HG03060 (cell line): ENCODE results near the gene TTC22.

Experiments used
- ATAC-seq: cut with Tn5 transposase; IDR thresholded peaks from one replicate; pipeline ENCODE4 v1.9.1; 2021; ENCODE audit warnings: low read depth, moderate number of reproducible peaks; ENCODE audit not compliant: unreplicated experiment

TTC22 gene

GRCh38 chr1:54800899-54801759, at the start of gene TTC22:
Gene TTC22, minus strand, starts transcription at chr1:54801323. Its CDS starts 160 bp downstream, at chr1:54801163.
- ATAC-seq: peak; percentile 55

GRCh38 chr1:54850737-54851136, 49.6 kb upstream of the TTC22 start:
- ATAC-seq: no peak

DNA sequence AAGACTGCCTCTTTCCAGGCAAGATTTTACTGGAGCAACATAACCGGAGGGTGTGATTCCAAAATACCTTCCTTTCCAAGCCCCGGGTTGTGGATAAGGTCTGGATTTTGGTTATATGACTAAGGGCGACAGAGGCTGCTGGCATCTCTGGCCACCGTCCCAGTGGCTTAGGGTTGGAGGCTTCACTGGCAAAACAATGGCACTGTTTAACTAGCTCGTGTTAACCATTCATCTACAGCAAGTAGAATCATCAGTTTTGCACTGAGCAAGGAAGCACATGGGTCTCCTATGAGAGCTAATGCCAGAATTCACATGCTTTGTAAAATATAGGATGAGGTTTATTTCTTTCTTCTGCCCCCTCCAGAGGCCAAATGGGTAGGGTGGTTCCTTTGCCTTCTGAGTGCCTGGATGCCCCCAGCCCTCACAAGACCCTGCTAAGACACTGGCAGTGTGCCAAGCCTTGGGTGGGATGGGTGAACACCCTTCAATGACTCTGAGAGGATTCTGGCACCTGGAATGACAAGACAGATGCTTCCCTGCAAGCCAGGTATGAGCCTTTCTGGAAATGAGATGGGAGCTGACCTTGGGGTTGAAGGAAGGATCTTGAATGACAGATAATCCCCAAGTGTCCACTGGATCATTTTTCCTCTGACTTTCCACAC, 49.1 kb upstream of the TTC22 start:
- ATAC-seq: no peak

- ATAC-seq: no peak
These were observed 48.3 kb upstream of the TTC22 start for GRCh38 chr1:54849219-54850068.

GRCh38 chr1:54848134-54848948, 47.2 kb upstream of the TTC22 start:
- no peak for ATAC-seq

DNA sequence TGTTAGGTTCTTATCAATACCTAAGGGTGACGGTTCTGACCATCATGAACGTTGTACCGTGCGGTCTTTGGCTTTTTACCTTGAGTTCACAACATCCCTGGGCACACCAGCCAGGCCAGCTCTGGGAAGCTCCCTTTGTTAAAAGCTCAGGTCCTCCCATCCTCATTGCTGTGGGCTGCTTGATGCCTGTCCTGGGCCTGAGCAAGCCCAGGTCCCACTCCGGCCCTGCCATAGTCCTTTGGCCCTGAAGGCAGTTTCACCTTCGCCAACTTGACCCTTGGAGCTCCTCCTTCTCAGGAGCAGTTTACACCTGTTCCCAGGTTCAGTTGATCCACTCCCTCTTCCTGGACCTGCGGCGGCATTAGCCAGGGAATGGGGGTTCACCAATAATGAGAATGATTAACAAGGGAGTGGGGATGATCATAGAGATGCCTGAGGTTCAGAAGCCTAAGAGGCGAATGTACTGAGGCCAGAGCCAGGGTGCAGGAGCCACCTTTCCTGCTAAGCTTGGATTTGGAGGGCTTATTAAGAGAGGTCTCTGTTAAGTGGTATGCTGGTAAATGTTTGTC, 45.7 kb upstream of the TTC22 start:
- ATAC-seq: no peak

DNA sequence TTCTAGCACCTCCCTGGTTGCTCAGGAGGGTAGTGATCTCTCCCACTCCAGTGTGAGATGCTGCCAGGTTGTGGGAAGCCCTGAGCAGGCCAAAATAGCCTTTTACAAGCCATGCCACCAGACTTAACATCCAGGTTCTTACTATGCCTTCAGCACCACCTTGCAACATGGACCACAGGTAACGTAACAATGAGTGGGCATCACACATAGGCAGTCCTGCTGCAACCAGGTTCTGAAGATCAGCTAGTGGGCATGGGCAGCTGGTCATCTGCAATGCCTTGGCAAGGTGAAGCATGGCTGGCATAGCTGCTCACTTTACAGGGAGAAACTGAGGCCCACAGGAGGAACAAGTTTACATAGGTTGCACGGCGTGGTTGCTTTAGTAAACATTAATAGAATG, 45.2 kb upstream of the TTC22 start:
- no peak for ATAC-seq

DNA sequence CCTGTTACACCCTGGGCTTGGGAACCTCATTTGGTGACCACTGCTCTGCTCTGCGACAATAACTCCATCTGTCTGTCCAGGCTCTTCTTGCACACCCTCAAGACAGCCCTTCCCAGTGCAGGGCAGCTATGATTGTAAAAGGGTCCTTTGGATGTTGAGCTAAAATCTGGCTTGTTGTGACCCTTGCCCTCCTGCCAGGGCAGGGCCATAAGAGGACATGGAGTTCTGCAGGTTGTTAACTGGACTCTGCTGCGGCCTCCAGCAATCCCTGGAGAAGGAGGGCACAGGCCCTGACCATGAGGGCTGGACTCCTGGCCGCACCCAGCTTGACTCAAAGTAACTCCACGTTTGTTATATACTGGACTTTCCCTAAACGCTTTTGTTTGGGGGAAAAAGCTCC, 44.6 kb upstream of the TTC22 start:
- no peak for ATAC-seq

- no peak for ATAC-seq
These were observed 43.4 kb upstream of the TTC22 start for GRCh38 chr1:54844564-54844963.

DNA sequence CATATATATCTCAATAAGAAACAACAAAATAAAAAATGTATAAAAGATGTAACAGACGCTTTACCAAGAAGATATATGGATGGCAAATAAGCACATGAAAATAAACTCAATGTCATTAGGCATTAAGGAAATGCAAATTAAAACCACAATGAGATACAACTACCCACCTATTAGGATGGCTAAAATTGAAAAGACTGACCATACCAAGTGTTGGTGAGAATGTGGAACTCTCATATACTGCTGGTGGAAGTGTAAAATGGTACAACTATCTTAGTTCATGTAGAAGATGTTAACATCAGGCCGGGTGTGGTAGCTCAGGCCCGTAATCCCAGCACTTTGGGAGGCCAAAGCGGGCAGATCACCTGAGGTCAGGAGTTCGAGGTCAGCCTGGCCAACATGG, 42.3 kb upstream of the TTC22 start:
- no peak for ATAC-seq

- ATAC-seq: no peak
These were observed 41.8 kb upstream of the TTC22 start for GRCh38 chr1:54842963-54843362.

DNA sequence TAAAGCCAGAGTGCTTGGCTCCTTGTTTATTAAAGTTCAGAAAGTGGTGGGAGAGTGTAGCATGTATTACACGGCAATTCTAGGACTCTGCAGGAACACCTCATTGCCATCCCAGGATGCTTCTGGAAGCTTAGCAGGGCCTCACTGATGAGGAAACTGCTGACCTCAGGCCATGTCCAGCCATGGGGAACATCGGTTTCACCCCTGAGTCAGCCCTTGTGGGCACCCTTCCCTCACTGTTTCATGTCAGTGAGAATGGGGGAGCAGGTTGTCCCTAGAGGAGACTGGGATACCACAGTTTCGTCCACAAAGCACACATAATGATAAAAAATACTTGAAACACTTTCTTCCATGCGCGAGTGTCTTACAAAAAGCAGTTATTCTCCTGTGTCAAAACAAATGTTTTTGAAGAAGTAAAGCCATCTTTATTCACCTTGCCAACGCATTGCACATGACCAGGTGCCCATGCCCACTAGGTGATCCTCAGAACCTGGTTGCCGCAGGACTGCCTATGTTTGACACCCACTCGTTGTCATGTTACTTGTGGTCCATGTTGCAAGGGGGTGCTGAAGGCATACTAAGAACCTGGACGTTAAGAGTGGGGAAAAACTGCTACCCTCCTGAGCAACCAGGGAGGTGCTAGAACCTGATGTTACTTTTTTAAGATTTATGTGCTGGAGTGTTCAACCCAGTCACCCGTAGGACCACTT, 41.2 kb upstream of the TTC22 start:
- ATAC-seq: no peak

DNA sequence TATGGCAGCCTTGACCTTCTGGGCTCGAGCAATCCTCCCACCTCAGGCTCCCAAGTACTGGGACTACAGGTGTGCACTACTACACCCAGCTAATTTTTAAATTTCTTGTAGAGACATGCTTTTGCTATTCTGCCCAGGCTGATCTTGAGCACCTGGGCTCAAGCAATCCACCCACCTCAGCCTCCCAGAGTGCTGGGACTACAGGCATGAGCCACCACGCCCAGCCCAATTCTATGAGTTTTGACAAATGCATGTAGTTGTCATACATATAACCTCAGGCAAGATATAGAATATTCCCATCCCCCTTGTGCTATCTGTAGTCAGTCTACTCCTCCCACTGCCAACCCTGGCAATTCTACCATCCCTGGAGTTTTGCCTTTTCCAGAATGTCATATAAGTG, 38.7 kb upstream of the TTC22 start:
- ATAC-seq: no peak

DNA sequence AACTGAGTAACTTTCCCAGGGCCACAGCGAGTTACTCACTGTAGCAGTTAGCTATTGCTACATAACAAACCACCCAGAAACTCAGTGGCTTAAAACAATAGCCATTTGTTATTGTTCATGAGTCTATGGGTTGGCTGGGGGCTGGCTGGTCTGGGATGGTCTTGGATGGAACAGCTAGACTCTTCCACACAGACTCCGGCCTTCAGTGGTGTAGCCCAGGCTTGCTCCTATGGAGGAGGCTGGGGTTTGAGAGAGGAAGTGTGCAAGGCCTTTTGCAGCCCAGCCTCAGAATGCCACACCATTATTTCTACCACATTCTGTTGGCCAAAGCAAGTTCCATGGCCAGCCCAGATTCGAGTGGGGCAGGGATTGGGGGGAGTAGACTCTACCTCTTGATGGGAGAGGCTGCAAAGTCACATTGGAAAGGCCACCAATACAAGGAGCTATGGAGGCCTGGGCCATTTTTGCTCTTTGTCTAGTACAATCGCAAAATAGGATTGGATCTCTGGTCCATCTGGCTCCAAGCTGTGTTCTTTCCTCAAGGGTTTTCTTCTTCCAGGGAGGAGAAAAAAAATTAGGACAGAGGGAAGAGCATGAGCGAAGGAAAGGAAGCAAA, 37.5 kb upstream of the TTC22 start:
- no peak for ATAC-seq

GRCh38 chr1:54837002-54837853, 36.1 kb upstream of the TTC22 start:
- ATAC-seq: no peak

GRCh38 chr1:54836594-54836993, 35.5 kb upstream of the TTC22 start:
- ATAC-seq: no peak

DNA sequence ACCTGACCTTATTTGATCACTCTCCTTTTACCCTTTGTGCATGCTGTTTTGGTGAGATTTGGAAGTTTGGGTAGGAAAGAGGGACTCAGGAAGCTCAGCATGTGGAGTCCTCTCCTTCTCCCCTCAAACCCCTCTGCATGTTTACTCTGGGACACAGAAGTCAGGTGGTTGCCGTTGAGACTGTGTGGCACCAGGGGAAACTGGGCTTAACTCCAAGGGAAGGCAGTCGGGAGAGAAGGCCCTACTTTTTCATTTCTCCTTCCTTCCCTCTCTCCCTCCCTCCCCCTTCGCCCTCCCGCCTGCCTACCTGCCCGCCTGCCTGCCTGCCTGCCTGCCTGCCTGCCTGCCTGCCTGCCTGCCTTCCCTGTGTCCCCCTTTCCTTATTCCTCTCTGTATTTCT, 34.8 kb upstream of the TTC22 start:
- ATAC-seq: no peak
